H9 (cell line): ENCODE results near the gene SLC45A1. TPM values are rescaled to one million over a fixed set of nuclear protein-coding genes. Genes with fewer than 3 reads are reported as not detected.

Experiments
- DNase-seq: peaks from one replicate; pipeline ENCODE4 v3.0.0-alpha.2; 2017
- H2AFZ ChIP-seq: one replicate; pipeline ENCODE4 v1.6.1; 2013; ENCODE audit warnings: mild to moderate bottlenecking, low read length, control low read depth, moderate library complexity
- H2AK5ac ChIP-seq: 2 replicates; pipeline ENCODE4 v1.6.1; 2013; ENCODE audit warnings: low read length, control low read depth, mixed read lengths; ENCODE audit not compliant: insufficient read length
- H2BK120ac ChIP-seq: one replicate; pipeline ENCODE4 v1.6.1; 2013; ENCODE audit warnings: low read depth, mild to moderate bottlenecking, low read length, control low read depth, inconsistent platforms; ENCODE audit not compliant: poor library complexity, severe bottlenecking
- H2BK12ac ChIP-seq: 2 replicates; pipeline ENCODE4 v1.6.1; 2013; ENCODE audit warnings: low read length, control low read depth, mixed read lengths, low read depth; ENCODE audit not compliant: insufficient read length
- H2BK15ac ChIP-seq: 2 replicates; pipeline ENCODE4 v1.6.1; 2013; ENCODE audit warnings: low read depth, low read length, control low read depth
- H2BK20ac ChIP-seq: one replicate; pipeline ENCODE4 v1.6.1; 2013; ENCODE audit warnings: low read depth, mild to moderate bottlenecking, low read length, control low read depth, inconsistent platforms; ENCODE audit not compliant: poor library complexity, severe bottlenecking
- H2BK5ac ChIP-seq: 2 replicates; pipeline ENCODE4 v1.6.1; 2013; ENCODE audit warnings: low read length, control low read depth, mixed read lengths; ENCODE audit not compliant: insufficient read length
- H3K14ac ChIP-seq: 2 replicates; pipeline ENCODE4 v1.6.1; 2013; ENCODE audit warnings: low read length, control low read depth; ENCODE audit not compliant: insufficient read depth
- H3K18ac ChIP-seq: 2 replicates; pipeline ENCODE4 v1.6.1; 2013; ENCODE audit warnings: low read depth, mild to moderate bottlenecking, mixed read lengths, low read length, control low read depth; ENCODE audit not compliant: insufficient read length
- H3K23ac ChIP-seq: 2 replicates; pipeline ENCODE4 v1.6.1; 2013; ENCODE audit warnings: low read length, control low read depth, mixed read lengths, low read depth; ENCODE audit not compliant: insufficient read length
- H3K23me2 ChIP-seq: 2 replicates; pipeline ENCODE4 v1.6.1; 2013; ENCODE audit warnings: low read depth, mild to moderate bottlenecking, mixed read lengths, low read length, control low read depth; ENCODE audit not compliant: insufficient read length, poor library complexity, severe bottlenecking
- H3K27ac ChIP-seq: 2 replicates; pipeline ENCODE4 v1.5.1; 2013; ENCODE audit warnings: low read length, control low read depth, mixed read lengths, low read depth; ENCODE audit not compliant: insufficient read length
- H3K27me3 ChIP-seq: 2 replicates; pipeline ENCODE4 v1.6.1; 2013; ENCODE audit warnings: low read length, control low read depth, inconsistent platforms; ENCODE audit not compliant: insufficient read depth
- H3K4ac ChIP-seq: 2 replicates; pipeline ENCODE4 v1.6.1; 2013; ENCODE audit warnings: low read depth, mild to moderate bottlenecking, control low read depth, inconsistent platforms, low read length, moderate library complexity
- H3K4me1 ChIP-seq: 2 replicates; pipeline ENCODE4 v1.6.1; 2013; ENCODE audit warnings: low read length, control low read depth, inconsistent platforms; ENCODE audit not compliant: insufficient read depth
- H3K4me2 ChIP-seq: 2 replicates; pipeline ENCODE4 v1.6.1; 2013; ENCODE audit warnings: low read length, control low read depth, mixed read lengths; ENCODE audit not compliant: insufficient read length, insufficient read depth
- H3K56ac ChIP-seq: 2 replicates; pipeline ENCODE4 v1.6.1; 2013; ENCODE audit warnings: low read depth, mild to moderate bottlenecking, mixed read lengths, low read length, control low read depth; ENCODE audit not compliant: insufficient read length
- H3K79me1 ChIP-seq: 2 replicates; pipeline ENCODE4 v1.6.1; 2013; ENCODE audit warnings: low read depth, mild to moderate bottlenecking, moderate library complexity, low read length, control low read depth, inconsistent platforms; ENCODE audit not compliant: insufficient read depth, poor library complexity, severe bottlenecking
- H3K79me2 ChIP-seq: 2 replicates; pipeline ENCODE4 v1.6.1; 2013; ENCODE audit warnings: low read length, control low read depth, inconsistent platforms; ENCODE audit not compliant: insufficient read depth
- H3K9ac ChIP-seq: 2 replicates; pipeline ENCODE4 v1.6.1; 2013; ENCODE audit warnings: low read length, control low read depth, mixed read lengths; ENCODE audit not compliant: insufficient read length; ENCODE audit errors: extremely low read depth
- H3K9me3 ChIP-seq: one replicate; pipeline ENCODE4 v1.6.1; 2013; ENCODE audit warnings: low read depth, low read length, inconsistent platforms; ENCODE audit not compliant: control insufficient read depth
- H3T11ph ChIP-seq: one replicate; pipeline ENCODE4 v1.6.1; 2013; ENCODE audit warnings: mild to moderate bottlenecking, low read length, control low read depth, inconsistent platforms
- H4K20me1 ChIP-seq: one replicate; pipeline ENCODE4 v1.6.1; 2013; ENCODE audit not compliant: control insufficient read depth, insufficient read length, insufficient read depth
- H4K5ac ChIP-seq: 2 replicates; pipeline ENCODE4 v1.6.1; 2013; ENCODE audit warnings: low read depth, mild to moderate bottlenecking, mixed read lengths, low read length, control low read depth; ENCODE audit not compliant: insufficient read length
- H4K8ac ChIP-seq: replicated peaks from 2 replicates; pipeline ENCODE4 v1.6.1; 2013; ENCODE audit warnings: low read length, control low read depth, mixed read lengths, low read depth; ENCODE audit not compliant: insufficient read length
- H4K91ac ChIP-seq: 2 replicates; pipeline ENCODE4 v1.6.1; 2013; ENCODE audit warnings: low read depth, mild to moderate bottlenecking, moderate library complexity, mixed read lengths, low read length, control low read depth; ENCODE audit not compliant: insufficient read length
- H3K27ac Mint-ChIP-seq, 3 experiments: 2 replicates in 2 of 3; 3 replicates in 1 of 3; pipeline ENCODE4 v1.8.0; 2020 to 2021; ENCODE audit warnings: mixed read lengths in 3 of 3, mild to moderate bottlenecking in 1 of 3, moderate library complexity in 1 of 3
- H3K27me3 Mint-ChIP-seq: 2 replicates; pipeline ENCODE4 v1.8.0; 2021; ENCODE audit warnings: low read depth, mild to moderate bottlenecking, moderate library complexity, mixed read lengths
- H3K36me3 Mint-ChIP-seq, 3 experiments: 2 replicates in 2 of 3; 3 replicates in 1 of 3; pipeline ENCODE4 v1.8.0; 2020 to 2021; ENCODE audit warnings: low read depth in 3 of 3, mixed read lengths in 3 of 3; ENCODE audit not compliant: insufficient read depth in 1 of 3
- H3K4me1 Mint-ChIP-seq, 2 experiments: 2 replicates each; pipeline ENCODE4 v1.8.0; 2020; ENCODE audit warnings: mixed read lengths in 2 of 2
- H3K4me3 Mint-ChIP-seq, 2 experiments: 2 replicates in 1 of 2; 3 replicates in 1 of 2; pipeline ENCODE4 v1.8.0; 2020 to 2021; ENCODE audit warnings: mild to moderate bottlenecking in 2 of 2, mixed read lengths in 2 of 2, moderate library complexity in 1 of 2
- H3K9me3 Mint-ChIP-seq, 2 experiments: 2 replicates in 1 of 2; 3 replicates in 1 of 2; pipeline ENCODE4 v1.8.0; 2020; ENCODE audit warnings: mild to moderate bottlenecking in 2 of 2, mixed read lengths in 2 of 2, moderate library complexity in 1 of 2
- WGBS: extraction: QIAGEN DNeasy Blood & Tissue Kit; methylation state at CpG from one replicate; pipeline ENCODE4 v1.1.7; 2013; ENCODE audit warnings: missing lambda C conversion rate, low lambda C conversion rate, mixed read lengths; ENCODE audit not compliant: insufficient read length; ENCODE audit errors: extremely low coverage; 5-methylcytosine and 5-hydroxymethylcytosine counted together
- total RNA-seq: library from RNA; stranded (reverse); gene quantifications from 2 replicates; pipeline ENCODE4 v1.2.1, GENCODE V29; 2021
- TF ChIP-seq, protein P1 (sequence below): fragments of 200-600 bp; sonication (generic); conservative IDR thresholded peaks from 3 replicates; pipeline ENCODE4 v1.8.0; 2021; ENCODE audit warnings: antibody characterized with exemption, mild to moderate bottlenecking

SLC45A1 gene
- total RNA-seq, 1 experiment from 2014 or later, result 0.63 TPM

GRCh38 chr1:8344893-8345507 is 27.1 kb downstream of the SLC45A1 start:
- Mint-ChIP-seq H3K27me3 (peaks cover 3% of the 10 kb centered on the region), H3K4me3 (no peak overlapping the region), H3K9me3 (no peaks in the 10 kb centered on the region; a peak in 1 of 5 replicates), H3K27ac (no peak overlapping the region), H3K36me3 (peaks cover 0 to 3% (median 0%) of the 10 kb centered on the region in 3 experiments; a peak in 3 of 7 replicates), H3K4me1 (peaks cover 9 to 10% of the 10 kb centered on the region in 2 experiments)
- Histone ChIP-seq H4K20me1 (no peaks in the 10 kb centered on the region), H4K8ac (no peak overlapping the region), H3K23me2 (no peaks in the 10 kb centered on the region), H3K4me2 (no peak overlapping the region), H4K91ac (no peak overlapping the region), H2AFZ (no peak overlapping the region), H3K4me1 (no peaks in the 10 kb centered on the region; the same call in 1 of the 2 replicates), H3K27me3 (no peaks in the 10 kb centered on the region), H3K79me2 (no peaks in the 10 kb centered on the region), H3K27ac (no peak overlapping the region), H3K14ac (no peak overlapping the region), H3K9me3 (no peaks in the 10 kb centered on the region), H3K23ac (no peak overlapping the region), H2BK20ac (no peak overlapping the region), H2BK12ac (no peak overlapping the region), H3K56ac (no peak overlapping the region), H2AK5ac (no peak overlapping the region), H2BK120ac (no peak overlapping the region), H3K4ac (no peak overlapping the region), H3T11ph (no peak overlapping the region), H4K5ac (no peak overlapping the region), H2BK15ac (no peak overlapping the region), H3K18ac (no peak overlapping the region), H3K79me1 (no peaks in the 10 kb centered on the region), H3K9ac (no peak overlapping the region), H2BK5ac (no peak overlapping the region)
- WGBS, result 100% methylated on average over 3 of the region's 10 CpGs
- TF ChIP-seq, protein P1, sequence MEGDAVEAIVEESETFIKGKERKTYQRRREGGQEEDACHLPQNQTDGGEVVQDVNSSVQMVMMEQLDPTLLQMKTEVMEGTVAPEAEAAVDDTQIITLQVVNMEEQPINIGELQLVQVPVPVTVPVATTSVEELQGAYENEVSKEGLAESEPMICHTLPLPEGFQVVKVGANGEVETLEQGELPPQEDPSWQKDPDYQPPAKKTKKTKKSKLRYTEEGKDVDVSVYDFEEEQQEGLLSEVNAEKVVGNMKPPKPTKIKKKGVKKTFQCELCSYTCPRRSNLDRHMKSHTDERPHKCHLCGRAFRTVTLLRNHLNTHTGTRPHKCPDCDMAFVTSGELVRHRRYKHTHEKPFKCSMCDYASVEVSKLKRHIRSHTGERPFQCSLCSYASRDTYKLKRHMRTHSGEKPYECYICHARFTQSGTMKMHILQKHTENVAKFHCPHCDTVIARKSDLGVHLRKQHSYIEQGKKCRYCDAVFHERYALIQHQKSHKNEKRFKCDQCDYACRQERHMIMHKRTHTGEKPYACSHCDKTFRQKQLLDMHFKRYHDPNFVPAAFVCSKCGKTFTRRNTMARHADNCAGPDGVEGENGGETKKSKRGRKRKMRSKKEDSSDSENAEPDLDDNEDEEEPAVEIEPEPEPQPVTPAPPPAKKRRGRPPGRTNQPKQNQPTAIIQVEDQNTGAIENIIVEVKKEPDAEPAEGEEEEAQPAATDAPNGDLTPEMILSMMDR, result no peak
- peak; percentile 23 for DNase-seq
